Heart left ventricle (tissue), 13 donors: ENCODE results near the gene SYNRG.

ENCODE experiments used
- CTCF ChIP-seq, 12 donors: fragments of 200-600 bp; sonication (generic) in 4 of 12; IDR thresholded peaks; one replicate each; pipeline versions ENCODE4 v1.5.0 to v1.8.0; 2018 to 2022; ENCODE audit warnings: antibody characterized with exemption in 12 of 12, mild to moderate bottlenecking in 5 of 12
- POLR2A ChIP-seq, 2 donors: fragments of 450-650 bp; IDR thresholded peaks; one replicate each; pipeline ENCODE4 v1.6.1; 2017; ENCODE audit warnings: antibody characterized with exemption in 2 of 2, mild to moderate bottlenecking in 2 of 2, moderate library complexity in 2 of 2
- donor health status: ischemic (EF 13 %, LVEDD 7.1; RV severe dilation, severe dysfunction).
- donor health status: DM: no; HTN: yes; CAD: no.
- donor health status: DM: no; HTN: no; CAD: no.
- donor health status: ischemic (EF 25% LVEDD 6.9; RV normal size, moderate dysfunction).
- donor health status: ischemic (EF 25% LVEDD 5.7; RV mildly dilated, moderate dysfunction).
- donor health status: ischemic (EF 35%, LVEDD 5.7; RV mildly dilated, moderate dysfunction).
- donor health status: nonischemic (EF 11% LVEDD 7.7; RV severe dilation, severe dysfunction).
- donor health status: DM: yes; HTN: yes; CAD: no.
- donor health status: PGD.
- donor health status: ischemic (EF 29% LVEDD 5.4; RV normal size, mild dysfunction).
- donor health status: nonischemic (EF 23%, LVEDD 6.1; RV moderate dilation, normal function).

- TF ChIP-seq CTCF (IDR thresholded peaks at IDR 0.05): no peak
- no peak for TF ChIP-seq POLR2A (IDR thresholded peaks at IDR 0.05)
These were observed 16.9 kb downstream of the SYNRG start for GRCh38 chr17:37592291-37592690.
